NCI-H526 (cell line): ENCODE data around the gene CHPF.

Source experiments
- DNase-seq, 2 experiments: peaks; one replicate each; lab custom pipeline; 2025; lab: John Stamatoyannopoulos, UW

CHPF gene, protein sequence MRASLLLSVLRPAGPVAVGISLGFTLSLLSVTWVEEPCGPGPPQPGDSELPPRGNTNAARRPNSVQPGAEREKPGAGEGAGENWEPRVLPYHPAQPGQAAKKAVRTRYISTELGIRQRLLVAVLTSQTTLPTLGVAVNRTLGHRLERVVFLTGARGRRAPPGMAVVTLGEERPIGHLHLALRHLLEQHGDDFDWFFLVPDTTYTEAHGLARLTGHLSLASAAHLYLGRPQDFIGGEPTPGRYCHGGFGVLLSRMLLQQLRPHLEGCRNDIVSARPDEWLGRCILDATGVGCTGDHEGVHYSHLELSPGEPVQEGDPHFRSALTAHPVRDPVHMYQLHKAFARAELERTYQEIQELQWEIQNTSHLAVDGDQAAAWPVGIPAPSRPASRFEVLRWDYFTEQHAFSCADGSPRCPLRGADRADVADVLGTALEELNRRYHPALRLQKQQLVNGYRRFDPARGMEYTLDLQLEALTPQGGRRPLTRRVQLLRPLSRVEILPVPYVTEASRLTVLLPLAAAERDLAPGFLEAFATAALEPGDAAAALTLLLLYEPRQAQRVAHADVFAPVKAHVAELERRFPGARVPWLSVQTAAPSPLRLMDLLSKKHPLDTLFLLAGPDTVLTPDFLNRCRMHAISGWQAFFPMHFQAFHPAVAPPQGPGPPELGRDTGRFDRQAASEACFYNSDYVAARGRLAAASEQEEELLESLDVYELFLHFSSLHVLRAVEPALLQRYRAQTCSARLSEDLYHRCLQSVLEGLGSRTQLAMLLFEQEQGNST

DNA sequence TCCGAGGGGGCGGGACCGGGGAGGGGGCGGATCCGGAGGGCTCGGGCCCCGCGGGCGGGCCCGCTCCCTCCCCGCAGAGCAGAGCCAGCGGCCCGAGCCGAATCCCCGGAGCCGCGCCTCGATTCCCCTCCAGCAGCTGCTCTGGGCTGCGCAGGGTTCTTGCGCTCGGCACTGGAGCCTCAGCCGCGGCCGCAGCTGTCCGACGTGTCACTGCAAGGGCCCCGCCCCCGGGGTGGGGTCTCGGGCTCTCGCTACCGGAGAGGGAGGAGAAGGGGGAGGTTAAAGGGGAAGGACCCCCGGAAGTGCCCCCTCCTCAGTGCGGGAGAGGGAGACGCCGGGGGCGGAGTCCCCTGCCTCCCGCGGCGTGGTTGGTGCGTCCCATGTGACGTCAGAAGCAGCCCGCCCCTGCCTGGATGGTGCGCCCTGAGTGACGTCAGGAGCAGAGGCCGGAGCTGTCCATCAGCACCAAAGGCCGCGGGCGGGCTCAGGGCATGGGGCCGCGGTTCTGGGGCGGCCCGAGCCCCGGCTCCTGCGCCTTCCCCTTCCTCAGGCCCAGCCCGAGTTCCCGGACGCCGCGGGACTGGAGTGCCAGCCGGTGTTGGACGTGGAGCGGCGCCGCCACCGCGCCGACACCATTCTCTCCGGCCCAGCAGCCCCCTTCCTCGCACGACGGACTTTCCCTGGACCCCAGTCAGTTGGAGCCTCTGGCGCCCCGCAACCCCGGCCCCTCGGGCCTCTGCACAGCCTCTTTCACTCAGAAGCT, at the start of gene CHPF, which contains the start of gene TMEM198:
CHPF (minus strand) TSS at position 214 of the 763 bp plus-strand sequence. CDS start 271 bp downstream, outside the sequence.
TMEM198 (plus strand) TSS at position 433 of the 763 bp plus-strand sequence. CDS start 700 bp downstream, outside the sequence.
- peak; percentile 97 to 99 for DNase-seq

DNA sequence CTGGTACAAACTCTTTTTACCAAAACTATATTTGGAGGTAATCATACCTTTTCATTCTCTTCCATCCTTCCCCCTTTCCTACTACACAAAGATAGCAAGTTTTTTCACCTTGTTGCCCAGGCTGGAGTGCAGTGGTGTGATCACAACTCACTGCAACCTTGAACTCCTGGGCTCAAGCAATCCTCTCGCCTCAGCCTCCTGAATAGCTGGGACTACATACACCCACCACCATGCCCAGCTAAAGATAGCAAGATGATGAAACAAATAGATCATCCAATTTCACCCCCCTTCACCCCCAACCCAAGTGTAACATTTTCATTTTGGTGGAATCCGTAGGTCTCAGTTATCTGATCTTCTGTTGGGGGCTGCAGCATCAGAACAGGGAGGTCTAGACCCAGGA, 49.5 kb upstream of the CHPF start:
- no peak for DNase-seq

DNA sequence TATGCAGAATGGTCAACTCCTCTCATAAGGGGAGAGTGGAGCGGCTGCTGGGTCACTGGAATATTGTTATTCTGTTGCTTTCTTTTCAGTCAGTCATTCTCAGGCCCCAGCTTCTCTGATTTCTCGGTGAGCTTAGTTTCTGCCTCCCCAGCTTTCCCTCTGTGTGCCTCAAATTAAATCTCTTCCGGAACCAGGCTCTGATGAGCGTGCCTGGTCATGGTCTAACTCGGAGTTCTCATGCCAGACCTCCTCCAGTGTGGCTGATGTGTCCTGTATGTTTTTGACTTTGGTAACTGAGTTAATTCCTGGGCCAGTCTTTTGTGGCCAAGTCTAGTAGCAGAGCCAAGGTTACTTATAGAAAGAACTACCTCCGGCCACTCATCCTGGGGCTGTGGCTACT, 49.1 kb upstream of the CHPF start:
- DNase-seq: no peak

DNA sequence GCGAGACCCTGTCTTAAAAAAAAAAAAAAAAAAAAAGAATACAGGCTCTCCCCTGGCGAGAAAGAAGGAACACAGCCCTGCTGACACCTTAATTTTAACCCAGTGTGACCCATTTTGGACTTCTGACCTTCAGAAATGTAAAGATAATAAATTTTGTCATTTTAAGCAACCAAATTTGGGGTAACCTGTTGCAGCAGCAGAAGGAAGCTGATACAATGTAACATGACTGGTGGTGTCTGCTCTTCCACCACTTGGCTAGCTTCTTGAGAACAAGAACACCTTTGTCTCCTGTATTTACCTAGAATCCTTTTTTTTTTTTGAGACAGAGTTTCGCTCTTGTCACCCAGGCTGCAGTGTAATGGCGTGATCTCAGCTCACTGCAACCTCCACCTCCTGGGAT, 47.5 kb upstream of the CHPF start:
- no peak for DNase-seq

DNA sequence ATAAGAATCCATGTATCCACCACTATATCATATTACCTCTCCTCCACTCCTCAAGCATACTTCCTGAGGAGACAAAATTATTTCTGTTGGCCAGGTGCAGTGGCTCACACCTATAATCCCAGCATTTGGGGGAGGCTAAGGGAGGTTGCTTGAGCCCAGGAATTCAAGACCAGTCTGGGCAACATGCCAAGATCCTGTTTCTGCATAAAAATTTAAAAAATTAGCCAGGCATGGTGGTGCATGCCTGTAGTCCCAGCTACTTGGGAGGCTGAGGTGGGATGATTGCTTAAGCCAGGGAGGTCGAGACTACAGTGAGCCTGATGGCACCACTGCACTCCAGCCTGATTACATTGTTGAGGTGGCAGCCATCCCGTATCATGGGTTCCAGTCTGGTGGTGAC, 37.7 kb upstream of the CHPF start:
- DNase-seq: no peak

DNA sequence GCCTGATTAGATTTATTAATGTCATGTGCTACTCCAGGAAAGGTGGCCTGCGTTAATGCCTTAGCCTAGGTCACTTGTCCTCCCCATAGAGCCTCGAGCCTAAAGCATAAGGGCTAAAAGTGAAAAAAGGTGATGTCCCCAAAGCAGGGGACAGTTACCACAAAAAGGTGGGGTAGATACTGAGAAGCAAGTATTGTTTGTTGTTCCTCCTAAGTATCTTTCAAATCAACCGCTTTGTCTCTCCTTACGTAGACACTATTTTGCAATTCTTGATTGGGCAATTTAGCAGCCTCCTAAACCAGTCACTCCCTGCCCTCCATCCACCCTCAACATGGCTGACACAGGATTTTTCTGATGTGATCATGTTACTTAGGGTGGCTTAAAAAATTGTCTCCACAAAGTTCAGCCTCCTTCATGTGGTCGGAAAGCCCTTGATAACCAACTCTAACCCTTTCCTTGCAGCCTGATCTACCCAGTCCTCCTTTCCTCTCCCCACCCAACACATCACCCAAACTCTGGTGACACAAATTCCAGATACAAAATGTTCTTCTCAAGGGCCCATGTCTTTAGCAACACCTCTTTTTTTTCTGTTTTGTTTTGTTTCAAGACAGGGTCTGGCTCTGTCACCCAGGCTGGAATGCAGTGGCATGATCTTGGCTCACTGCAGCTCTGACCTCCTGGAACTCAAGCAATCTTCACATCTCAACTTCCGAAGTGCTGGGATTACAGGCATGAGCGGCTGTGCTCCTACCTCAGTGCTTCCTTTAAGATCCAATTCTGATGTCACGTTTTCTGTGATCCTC, 35.4 kb upstream of the CHPF start:
- no peak for DNase-seq

DNA sequence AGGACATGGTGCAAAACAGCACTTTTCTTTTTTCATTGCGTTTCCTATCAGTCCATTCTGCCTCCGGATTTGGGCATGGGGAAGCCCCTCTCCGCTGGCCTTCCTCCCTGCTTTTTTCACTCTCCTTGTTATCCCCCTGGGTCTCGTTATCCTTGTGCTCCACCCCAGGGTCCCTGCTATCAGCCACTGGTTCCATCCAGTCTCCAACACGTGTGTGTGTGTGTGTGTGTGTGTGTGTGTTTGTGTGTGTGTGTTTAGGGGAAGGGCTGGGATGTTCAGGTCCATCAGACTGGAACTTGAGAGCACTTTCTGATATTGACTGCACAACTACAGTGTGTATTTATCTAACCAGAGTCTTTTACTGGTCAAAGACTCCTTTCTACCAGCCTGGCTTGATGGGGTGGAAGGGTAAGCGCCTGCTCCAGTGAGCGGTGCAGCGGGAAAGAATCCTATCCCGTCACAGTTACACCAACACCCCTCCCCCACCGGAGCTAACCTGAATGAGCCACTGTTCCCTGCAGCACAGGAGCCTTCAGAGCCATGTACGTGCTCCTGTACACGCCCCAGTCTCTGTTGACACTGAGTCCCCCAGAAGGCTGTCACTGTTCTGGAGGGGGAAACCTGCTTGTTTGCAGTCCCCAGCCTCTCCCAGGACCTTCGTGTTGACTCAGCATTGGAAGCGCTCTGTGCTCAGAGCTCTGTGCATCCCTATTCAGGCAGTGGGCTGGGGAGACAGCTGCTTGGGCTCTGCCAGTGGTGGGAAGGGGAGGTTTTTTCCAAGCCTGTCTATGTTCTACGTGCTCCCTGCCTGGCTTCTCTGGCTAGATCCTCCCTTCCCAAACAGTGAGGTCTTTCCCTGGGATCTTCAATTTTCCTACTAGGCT, 33.1 kb upstream of the CHPF start:
- DNase-seq: peak; percentile 79 to 91

DNA sequence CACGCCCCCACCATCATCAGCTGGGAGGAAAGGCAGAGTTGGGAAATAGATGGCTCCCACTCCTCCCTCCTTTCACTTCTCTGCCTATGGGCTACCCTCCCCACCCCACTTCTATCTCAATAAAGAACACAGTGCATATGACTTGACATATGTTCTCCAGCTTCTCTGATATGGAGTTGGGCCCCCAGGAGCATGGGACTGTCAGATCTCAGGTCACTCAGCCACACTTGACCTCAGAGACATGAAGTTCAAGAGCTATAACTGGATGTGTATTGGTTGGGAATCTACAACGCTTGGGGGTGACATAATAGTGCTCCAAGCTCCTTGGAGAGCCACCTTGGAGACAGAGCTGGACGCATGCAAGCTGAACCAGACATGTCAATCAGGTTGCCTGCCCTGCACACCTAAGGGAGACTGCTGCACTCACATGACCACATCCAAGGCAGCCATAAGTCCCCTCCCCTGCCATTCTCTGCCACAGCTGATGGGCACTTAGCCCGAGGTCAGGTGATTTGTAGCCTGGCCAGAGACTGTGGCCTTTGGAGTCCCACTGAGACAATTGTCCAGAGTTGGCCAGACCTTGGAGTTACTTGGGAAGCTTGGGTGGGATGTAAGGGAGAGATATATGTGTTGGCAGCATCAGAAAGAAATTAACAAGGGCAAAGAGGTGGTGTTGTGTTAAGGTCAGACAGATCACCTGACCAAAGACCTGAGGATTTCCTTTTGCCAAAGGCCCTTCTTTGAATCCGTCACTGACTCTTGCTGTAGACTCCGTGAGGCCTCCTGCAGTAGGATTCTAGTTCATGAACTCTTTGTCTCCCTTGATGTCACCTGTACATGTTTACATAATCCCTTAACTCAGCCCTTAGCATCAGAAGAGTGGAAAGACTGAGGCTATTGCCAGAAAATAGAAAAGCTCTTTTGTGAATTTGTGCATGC, 32.2 kb upstream of the CHPF start:
- no peak for DNase-seq

DNA sequence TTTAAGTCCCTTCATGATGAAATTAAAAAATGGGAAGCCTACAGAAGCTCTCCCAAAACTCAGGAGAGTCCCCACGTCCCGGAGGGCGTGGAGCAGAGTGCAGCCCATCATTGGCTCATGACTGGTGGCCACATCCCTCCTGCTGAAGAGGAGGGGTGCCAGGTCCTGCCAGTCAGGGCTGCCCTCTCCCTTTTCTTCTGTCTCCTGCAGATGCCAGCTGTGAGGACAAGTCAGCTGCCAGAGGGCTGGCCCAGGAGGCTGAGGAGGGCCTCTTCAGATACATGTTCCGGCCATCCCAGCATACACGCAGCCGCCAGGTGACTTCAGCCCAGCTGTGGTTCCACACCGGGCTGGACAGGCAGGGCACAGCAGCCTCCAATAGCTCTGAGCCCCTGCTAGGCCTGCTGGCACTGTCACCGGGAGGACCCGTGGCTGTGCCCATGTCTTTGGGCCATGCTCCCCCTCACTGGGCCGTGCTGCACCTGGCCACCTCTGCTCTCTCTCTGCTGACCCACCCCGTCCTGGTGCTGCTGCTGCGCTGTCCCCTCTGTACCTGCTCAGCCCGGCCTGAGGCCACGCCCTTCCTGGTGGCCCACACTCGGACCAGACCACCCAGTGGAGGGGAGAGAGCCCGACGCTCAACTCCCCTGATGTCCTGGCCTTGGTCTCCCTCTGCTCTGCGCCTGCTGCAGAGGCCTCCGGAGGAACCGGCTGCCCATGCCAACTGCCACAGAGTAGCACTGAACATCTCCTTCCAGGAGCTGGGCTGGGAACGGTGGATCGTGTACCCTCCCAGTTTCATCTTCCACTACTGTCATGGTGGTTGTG, 31.1 kb upstream of the CHPF start:
- DNase-seq: no peak

DNA sequence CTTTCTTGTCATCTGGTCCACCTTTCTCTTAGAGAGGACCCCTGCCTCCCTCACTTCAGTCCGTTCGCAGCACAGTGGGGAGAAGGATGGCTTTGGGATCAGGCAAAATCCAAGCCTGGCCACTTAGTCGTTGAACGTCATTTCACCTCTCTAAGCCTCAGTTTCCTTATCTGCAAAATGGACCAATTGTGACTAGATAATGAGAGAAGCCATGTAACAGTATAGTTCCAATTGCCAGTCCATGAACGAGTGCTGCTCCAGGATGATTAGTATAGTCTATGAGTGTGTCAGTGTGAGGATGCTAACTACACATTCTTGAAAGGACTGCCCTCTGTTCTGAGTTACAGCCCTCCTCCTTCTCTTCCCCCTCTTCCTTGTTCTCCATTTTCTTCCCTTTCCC, 29.6 kb upstream of the CHPF start:
- DNase-seq: no peak

DNA sequence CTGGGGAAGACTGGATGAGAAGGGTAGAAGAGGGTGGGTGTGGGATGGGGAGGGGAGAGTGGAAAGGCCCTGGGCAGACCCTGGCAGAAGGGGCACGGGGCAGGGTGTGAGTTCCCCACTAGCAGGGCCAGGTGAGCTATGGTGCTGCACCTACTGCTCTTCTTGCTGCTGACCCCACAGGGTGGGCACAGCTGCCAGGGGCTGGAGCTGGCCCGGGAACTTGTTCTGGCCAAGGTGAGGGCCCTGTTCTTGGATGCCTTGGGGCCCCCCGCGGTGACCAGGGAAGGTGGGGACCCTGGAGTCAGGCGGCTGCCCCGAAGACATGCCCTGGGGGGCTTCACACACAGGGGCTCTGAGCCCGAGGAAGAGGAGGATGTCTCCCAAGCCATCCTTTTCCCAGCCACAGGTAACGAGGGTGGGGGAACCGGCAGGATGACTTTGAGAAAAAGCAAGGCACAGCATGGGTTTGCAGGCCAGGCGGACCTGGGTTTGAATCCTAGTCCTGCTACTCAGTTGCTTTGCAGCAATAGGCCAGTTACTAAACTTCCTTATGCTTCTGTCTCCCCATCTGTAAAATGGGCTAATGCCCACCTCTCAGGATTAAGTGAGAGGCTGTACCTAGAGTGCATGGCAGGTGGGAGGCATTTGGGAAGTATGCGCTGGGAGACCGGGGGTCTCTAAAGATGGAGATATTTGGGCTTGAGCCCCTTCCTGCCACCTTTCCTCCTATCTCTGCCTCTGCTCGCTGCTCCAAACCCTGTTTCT, 28.8 kb upstream of the CHPF start, which contains the start of gene INHA:
INHA (plus strand) TSS at position 74 of the 765 bp plus-strand sequence; CDS start at position 139, 65 bp downstream.
- DNase-seq: no peak

DNA sequence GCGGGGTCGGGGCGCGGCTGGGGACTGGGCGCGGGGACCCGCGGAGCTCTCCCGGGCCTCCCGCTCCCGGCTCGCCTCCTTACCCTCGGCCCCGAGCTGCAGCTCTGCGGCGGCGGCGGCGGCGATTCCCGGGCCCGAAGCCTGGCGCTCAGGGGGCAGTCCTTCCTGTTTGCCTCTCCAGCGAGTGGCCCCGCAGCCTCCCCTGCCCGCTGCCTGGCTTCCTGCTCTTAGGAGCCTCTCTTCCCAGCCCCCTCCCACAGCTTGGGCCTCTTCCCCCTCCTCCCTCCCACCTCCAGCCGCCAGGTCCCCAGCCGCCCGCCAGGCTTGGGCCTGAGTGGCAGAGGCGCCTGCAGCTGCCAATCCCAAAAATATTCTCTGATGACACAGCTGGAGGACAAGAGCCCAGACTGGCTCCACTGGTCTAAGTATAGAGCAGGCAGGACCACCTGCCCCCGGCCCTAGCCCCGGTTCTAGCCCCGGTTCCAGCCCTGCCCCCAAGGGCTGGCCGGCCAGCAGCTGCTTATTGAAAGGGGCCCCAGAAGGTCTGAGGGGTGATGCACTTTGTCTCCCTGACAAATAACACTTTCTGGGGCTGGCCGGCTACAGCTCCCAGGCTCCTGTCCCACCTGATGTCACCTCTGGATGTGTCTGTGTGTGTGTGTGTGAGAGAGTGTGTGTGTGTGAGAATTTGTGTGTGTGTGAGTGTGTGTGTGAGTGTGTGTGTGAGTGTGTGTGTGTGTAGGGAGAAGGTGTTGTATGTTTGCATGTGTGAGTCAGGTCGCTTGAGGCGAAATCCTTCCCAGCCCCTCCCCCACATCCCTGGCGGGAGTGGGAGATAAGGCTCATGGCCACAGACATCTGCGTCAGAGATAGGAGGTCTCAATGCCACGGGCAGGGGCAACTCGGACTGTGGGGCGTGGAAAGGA, 28.0 kb upstream of the CHPF start, which contains the start of gene OBSL1:
OBSL1 (minus strand) TSS at position 229 of the 926 bp plus-strand sequence. CDS start 307 bp downstream, outside the sequence.
- peak; percentile 73 to 93 for DNase-seq

DNA sequence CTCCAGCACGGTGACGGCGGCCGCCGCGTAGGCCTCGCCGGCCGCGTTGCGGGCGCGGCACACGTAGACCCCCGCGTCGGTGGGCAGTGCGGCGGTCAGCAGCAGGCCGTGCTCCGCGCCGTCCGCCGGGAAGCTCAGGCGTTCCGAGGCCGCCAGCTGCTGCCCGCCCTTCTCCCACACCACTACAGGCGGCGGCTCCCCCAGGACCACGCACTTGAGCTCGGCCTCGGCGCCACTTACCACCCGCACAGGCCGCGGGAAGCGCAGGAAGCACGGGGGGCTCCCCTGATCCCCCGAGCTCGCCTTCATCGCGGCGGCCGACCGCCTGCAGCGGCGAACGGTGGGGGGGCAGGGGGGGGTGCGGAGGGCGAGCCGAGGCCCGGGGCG, 27.3 kb upstream of the CHPF start:
- DNase-seq: peak in 1 of 2 experiments; percentile 65

DNA sequence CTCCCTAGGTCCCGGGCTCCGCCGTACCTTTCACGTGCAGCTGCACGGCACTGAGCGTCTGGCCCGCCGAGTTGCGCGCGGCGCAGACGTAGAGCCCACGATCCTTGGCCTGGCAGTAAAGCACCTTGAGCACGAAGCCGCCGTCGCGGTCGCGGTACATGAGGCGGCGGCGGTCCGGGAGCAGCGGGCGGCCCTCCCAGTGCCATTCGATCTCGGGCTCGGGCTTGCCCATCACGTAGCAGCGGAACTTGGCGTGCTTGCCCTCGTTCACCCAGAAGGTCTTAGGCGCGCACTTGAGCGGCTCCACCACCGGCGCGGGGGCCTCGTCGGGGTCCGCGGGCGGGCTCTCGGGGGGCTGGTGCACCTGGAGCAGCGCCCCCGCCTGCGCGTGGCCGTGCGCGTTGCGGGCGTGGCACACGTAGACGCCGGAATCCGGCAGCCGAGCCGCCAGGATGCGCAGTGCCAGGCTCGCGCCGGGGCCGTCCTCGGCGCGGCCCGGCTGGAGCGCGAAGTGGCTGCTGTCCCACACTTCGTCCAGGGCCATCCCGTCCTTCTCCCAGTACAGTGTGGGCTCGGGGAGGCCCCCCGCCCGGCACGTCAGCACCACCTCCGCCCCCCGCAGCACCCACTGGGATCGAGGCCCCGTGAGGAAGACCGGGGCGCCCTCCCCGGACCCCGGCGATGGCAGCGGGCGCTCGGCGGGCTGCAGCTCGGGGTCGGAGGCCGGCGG, 26.8 kb upstream of the CHPF start:
- DNase-seq: peak in 1 of 2 experiments; percentile 70

DNA sequence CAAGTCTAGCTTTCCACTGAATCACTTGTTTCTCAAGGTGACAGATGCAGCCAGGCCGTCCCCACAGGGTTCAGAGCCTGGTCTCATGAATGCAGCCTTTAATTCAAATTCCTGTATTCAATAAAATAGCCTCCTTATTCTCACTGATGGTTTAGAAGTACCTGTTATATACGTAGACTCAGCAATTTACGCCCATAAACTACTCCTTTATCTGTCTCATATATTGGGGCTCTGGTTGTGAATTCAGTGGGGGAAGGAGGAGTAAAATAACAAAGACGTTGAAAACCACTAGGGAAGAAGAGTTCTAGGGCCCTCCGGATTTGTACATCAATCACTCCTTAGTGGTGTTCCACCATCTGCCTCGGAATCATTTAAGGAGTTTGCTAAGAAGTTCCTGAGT, 26.0 kb upstream of the CHPF start:
- DNase-seq: no peak

DNA sequence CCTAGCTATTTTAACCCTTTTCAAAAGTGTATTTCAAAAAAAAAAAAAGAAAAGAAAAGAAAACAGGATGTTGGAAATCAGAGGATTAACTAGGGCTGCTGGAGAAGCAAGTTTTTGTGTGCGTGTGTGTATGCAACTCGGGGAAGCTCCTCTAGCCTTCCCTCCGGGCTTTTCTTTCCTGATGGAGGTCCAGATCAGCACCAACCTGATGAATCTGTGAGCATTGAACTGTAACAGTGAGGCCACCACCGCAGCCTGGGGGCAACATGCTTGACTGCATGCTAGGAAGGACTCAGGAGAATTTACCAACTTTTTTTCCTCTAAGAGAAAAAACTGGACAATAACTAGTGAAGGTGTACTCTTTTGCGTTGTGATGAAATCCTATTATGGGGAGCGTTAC, 25.4 kb upstream of the CHPF start:
- DNase-seq: no peak
